GM19351 (cell line): ENCODE measurements around the gene LMAN2.

Experiments
- ATAC-seq: cut with Tn5 transposase; IDR thresholded peaks from one replicate; pipeline ENCODE4 v1.9.1; 2021; ENCODE audit warnings: mild to moderate bottlenecking, moderate library complexity; ENCODE audit not compliant: unreplicated experiment

Gene LMAN2

DNA sequence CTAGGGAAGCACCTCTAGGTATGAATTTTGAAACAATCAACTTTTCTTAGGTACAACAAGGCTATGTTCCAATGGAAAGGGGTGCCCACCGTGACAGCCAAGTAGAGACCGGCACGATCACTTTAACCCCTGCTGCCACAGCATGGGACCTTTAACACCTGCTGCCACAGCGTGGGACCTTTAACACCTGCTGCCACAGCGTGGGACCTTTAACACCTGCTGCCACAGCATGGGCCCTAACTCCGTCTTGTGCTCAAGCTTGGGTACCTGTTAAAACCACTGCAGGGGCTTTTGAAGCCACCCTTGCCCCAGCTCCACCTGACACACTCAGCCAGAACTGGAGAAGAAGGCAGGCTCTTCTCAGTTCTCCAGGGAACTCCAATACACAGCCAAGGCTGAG is 21.6 kb downstream of the LMAN2 start:
- no peak for ATAC-seq

DNA sequence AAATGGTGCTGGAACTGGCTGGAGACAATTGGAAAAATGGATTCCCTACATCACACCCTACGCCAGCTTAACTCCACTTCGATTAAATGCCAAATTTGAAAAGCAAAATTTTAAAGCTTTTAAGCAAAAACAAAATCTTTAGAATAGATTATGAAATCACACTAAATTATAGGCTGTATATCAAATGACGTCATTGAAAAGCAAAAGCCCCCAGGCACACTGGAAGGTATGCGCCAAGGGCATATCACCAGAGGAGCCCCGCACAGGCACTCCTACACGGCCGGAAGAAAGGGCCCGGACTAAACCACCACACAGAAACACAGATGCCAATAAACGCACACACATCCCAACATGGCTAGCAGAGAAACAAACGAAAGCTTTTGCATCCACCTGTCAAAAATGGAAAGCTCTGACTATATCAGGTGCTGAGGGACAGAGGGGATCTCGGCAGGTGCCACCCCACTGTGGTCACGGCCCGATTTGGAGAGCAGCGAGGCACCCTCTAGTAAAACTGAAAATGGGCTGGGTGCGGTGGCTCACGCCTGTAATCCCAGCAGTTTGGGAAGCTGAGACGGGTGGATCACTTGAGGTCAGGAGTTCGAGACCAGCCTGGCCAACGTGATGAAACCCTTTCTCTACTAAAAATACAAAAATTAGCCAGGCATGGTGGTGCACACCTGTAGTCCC is 22.8 kb downstream of the LMAN2 start:
- ATAC-seq: no peak

DNA sequence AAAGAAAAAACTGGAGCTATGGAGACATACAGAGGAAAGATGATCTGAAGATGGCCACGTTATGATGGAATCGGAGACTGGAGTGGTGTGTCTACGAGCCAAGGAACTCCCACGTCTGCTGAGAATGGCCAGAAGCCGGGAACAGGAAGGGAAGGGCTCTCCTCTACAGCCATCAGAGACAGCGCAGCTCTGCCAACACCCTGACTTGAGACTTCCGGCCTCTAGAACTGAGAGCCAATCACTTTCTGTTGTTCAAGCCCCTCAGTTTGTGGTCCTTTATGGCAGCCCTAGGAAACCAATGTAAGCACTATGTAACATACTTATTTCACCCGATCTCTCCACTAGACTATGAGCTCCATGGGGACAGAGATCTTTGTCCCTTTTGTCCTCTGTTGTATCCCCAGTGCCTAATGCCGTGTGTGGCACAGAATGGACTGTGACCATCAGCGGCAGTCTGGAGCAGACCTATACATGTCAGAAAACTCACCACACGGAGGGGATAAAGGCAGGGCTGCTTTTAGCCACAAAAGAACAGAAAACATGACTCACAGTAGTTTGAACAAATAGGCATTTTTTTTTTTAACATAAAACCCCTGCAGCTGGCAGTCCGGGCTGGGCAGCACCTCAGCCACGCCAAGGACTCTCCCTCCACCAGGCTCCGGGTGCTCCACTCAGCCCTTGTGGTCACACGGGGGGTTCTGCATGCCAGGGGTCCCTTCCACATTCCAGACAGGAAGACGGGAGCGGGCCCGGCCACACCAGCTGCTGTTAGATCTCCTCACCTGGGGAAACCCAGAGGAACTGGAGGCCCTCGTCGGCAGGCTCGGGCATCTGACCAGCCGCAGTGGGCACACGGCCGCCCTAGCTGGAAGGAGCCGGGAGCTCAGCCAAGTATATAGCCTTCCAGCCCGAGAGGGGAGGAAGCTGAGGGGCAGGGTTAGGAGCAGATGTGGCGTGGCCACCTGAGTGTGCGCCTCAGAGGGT is 23.6 kb downstream of the LMAN2 start:
- ATAC-seq: no peak

DNA sequence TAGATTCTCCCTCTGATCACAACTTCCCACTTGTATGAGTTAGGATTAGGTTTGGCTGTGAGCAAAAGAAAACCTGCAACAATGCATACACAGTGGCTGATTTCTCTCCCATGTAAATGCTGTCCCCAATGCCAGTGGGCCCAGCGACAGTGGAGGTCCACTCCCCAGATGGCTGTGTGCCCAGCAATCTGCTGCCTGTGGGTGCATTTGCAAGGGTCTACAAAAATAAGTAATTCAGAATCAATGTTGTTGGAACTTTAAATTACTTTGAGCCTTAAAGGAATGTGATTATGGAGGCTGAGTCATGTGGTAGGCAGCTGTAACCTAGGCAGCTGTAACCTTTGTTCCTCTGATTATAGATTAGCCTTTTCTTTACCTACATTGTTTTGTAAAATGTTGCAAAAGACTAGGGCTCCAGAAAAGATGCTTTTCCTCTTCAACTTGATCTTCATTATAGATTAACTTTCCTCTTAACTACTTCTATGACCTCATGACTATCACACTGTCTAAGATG is 25.5 kb downstream of the LMAN2 start:
- no peak for ATAC-seq

DNA sequence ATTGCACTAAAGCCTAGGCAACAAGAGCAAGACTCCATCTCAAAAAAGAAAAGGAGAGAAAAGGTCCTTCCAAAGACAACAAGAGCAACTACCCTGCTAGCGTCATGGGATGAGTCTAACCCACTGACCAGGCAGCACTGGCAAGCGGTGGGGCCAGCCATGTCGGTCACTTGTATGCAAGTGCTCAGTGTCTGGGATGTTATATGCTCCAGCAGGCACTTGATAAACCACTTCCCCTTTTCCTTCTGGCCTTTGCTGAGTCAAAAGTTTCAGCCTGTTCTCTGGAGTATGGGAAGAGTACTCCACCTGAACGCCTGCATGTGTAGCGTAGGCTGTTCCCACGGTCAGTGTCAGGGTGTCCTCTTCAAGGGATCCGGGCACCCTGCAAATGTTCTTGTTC is 30.6 kb downstream of the LMAN2 start:
- no peak for ATAC-seq

DNA sequence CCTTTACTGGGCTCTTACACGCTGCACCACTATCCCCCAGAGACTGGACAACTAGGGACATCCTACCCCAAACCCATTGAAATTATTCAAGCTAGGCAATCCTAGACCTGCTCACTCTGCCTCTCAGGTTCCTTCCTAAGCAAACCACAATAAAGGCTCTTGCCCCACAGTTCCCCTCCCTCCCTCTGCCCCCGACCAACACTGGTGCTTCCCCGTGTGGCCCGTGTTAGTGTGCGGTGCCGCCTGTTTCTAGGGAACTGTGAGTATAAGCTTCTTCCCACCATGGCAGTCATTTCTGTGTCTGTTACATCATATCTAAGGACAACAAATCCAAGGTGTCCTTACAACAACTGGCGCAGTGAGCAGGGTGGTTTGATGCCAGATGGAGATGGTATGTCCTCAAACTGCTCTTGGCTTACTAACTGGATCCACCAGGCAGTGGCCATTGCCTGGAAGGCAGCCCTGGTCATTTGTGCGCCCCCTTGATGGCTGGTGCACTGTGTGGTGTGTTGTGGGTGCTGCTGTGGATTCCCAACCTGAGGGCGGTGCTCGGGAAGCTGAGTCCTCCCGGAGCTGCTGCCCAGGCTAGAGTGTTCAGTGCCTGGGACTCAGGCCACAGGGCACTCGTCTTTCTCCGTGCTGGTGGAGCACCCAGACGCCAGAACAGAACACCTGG is 31.4 kb downstream of the LMAN2 start:
- ATAC-seq: no peak

DNA sequence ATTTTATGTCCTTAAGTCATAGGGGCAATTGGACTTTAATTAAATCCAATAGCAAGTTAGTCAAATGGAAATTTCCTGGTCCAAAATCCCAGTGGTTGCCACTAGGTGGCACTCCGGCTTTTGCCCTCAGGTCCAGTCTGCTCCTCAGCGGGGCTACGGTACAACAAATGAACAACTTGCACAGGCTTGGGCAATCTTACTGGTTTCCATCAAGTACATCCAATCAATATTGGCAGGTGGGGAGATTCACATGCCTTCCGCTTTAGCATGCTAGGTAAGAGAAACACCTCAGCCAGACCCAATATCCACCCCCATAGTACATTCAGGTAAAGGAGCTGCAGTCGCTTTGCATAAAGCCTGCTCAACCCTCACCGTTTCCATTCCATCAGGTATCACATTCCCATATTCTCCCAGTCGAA is 33.5 kb downstream of the LMAN2 start:
- ATAC-seq: no peak

DNA sequence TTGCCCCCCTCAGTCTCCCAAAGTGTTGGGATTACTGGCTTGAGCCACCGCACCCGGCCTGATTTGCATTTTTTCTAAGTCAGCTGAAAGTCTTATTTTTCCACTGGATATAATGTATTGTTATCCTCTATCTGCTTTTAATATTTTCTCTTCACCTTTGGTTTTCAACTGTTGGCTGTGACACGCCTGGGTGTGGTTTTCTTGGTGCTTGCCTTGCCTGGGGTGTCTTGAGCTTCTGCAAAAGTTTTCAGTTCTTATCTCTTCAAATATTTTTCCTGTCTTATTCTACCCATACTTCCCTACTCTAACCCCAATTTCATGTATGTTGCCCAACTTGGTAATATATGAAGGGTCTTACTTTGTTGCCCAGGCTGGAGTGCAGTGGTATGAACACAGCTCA is 35.5 kb downstream of the LMAN2 start:
- no peak for ATAC-seq

DNA sequence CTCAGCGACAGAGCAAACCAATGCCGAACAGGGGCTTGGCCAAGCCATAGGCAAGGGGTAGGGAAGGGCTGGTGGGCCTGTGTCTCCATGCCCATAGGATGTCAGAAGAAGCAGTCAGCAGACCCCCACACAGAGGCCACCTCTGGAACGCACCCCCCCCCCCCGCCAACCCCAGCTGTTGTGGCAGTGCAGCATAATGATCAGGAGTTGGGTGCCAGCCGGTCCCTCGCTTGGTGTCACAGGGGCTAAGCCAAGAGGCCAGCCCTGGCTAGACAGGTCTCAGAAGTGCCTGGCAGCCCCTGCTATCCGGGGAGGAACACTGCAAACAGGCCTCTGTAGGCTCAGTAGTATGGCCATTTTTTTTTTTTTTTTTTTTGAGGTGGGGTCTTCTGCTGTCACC is 36.1 kb downstream of the LMAN2 start:
- no peak for ATAC-seq

DNA sequence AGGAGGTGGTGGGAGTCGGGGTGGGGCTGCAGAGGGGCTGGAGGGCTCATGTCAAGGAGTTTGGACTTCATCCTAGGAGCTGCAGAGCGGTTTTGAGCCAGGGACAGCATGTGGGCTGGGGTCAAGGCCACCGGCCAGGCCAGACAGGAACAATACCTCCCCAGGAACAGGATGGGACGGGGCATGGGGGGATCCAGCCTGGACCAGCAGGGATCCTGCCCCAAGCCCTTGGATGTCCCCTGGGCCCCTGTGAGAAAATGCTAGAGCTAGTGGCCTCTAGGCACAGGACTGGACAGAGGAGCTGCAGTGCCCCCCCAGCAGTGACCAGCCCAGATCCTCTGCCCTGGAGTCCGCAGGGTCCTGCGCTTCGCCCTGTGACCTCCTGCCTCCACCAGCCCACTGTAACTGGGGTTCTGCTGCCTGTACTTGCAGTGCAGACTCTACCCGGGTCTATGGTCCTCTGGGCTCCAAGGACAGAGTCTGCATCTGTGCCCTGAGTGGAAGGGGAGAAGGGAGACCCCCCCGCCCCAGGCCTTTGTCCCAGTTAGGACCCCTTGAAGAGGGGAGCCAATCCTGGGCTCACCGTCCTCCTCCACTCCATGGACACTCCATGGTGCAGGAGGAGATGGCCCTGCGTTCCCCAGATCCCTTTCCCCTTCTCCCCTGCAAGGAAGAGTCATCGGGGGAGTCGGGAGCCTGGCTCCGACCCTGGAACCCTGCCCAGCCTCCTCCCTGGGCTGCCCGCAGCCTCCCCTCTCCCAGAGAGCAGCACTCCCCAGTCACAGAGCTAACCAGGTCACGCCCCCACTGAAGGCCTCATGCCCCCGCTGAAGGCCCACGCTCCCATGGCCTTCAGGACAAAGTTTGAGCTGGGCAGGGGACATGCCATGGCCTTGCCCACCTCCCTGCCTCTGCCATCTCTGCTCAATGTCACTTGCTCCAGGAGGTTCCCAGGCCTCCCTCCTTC is 36.8 kb downstream of the LMAN2 start:
- no peak for ATAC-seq

DNA sequence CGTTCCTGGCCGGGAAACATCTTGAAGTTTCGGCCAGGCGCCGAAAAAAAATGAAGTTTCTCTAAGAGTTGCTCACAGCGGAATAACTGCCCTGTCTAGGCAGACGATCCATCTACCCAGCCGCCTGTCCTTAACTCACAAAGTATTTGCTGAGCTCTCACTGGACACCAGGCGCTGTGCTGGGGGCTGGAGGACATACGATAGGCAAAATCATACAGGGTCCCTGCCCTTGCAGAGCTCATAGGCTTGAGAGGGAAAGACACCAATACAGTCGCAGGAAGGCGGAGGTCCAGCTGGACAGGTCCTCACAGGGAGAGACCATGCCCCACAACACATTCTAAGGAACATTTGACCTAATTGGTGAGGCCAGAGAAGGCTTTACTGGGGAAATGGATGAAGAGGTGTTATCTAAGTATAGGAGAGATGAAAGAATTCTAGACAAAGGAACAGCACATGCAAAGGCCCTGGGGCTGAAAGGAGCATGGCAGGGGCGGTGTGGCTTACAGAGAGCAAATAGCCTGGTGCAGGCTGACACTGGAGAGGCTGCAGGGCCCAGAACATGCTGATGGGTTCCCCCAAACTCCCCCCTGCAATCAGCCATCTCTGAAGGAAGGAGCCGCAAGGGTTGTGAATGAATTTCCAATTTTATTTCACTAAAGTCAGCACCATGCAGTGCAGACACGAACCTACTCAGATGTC is 37.8 kb downstream of the LMAN2 start:
- ATAC-seq: no peak

DNA sequence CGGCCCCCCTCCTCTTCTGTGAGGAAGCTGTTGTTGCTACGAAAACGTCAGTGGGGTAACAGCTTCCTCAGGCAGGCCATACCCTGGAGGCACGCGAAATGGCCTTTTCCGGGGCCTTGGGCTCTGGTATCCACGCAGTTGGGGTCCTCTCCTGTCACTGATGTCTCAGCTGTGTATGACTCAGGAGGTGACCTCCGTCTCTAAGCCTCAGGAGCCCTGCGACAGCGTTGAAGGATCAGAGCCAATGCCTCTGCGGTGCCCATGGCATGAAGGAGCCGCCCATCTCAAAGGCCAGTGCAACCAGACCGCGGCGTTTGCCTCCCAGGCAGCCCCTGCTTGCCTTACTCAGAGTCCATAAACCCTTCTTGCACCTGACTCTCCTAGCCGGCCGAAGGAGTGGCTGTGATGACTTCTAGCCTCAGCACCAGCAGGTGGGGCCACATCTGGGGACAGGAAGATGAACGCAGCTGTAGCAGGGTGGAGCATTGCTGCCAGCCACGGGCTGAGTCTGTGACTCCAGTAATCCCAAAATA is 38.8 kb downstream of the LMAN2 start:
- ATAC-seq: peak; percentile 31

DNA sequence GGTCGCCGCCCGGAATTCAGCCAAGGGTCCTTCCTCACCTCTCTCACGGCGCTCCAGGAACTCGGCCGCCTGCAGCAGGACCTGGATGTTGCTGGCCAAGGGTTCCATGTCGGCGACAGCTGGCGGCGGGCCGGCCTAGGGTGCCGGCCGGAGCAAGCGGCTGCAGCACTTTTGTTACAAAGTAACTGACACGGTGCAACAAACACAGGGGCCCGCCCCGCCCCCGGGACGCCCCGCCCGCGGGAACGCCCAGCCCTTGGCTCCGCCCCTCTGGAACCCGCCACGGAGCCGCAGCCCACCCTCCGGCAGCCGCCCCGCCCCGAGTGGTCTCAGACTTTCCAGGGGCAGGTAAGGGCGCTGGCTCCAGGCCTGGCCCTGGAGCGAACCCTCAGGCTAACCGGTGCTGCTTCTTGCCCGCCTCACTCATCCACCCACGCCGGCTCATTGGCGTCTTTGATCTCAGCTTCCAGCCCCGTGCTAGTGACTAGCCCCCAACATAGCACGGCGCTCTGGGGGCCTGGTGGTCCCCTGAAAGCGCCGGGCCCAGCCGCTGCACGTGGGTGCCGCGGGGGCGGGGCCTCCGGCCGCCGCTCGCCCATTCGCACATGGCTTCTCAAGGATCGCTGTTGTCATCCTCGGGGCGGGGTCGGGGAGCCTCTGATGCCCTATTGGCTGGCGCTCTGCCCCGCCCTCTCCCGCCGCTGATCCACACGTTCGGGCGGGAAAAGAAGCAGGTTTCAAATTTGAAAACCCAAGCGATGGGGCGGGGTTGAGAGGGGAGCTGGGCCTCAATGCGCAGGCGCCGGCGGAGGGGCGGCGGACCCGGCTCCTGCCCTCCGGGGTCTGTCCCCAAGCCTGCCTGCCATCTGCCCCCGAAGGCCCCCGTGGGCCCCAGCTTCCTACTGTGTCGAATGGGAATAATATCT is 39.5 kb downstream of the LMAN2 start, which contains the start of gene MXD3:
Gene MXD3 (minus strand): TSS at position 176 of the 926 bp plus-strand sequence. CDS start 68 bp downstream, at position 108.
- peak; percentile 72 for ATAC-seq

DNA sequence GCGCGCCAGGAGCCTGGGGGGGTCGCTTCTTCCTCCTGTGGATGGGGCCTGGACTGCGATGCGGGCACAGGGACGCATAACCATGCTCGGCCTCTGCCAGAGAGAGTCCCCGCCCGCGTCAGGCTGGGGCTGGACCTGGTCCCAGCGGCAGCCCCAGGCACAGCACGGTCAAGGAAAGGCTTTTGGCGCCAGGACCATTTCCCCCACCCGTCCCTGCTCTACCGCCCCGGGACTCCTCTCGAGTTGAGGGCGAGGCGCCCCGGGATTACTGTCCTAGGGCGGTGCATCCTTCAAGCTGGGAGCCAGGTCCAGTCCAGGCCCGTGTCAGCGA is 40.1 kb downstream of the LMAN2 start:
- peak; percentile 1 for ATAC-seq

DNA sequence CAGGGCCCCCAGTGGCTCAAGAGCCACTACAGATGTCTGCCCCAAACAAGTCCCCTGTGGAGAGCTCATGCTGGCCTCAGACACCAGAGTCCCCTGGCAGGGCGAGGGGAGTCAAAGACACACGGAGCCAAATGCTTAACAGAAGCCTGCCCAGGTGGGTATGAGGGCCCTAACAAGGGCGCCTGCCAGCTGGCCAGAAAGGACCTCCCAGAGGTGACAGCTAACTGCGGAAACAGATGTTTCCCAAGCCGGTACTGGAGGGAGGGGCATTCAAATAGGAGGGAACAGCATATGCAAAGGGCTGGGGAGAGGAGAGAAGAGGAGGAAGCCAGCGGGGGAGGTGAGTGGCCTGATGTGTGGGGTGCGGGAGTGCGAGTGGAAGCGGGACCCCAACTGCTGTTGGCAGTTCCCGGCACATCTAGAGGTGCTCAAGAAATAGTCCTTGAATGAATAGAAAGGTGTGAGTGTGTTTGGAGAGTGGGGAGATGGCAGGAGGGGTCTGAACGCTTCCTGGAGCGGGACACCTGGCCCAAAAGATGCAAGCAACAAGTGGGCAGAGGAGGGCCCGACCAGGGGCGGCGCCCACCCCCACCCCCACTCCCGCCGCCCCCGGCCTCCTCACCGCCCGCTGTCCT is 40.6 kb downstream of the LMAN2 start:
- ATAC-seq: no peak

DNA sequence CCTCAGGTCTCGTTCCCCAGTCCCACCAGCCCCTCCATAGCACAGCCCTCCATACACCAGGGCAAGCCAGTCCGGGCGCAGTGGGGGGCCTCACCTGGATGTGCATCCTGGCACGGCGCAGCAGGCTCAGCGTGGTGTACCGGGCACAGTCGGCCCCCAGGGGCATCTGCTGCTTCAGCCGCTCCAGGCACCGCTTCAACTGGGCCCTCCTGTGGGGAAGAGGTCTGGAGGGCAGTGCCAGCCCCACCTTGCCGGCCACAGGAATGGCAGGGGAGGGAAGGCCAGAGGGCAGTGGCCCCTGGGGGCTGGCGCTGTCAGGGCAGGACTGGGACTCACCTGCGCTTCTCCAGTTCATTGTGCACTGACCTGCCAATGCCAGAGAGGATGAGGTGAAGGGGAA is 41.1 kb downstream of the LMAN2 start:
- no peak for ATAC-seq

DNA sequence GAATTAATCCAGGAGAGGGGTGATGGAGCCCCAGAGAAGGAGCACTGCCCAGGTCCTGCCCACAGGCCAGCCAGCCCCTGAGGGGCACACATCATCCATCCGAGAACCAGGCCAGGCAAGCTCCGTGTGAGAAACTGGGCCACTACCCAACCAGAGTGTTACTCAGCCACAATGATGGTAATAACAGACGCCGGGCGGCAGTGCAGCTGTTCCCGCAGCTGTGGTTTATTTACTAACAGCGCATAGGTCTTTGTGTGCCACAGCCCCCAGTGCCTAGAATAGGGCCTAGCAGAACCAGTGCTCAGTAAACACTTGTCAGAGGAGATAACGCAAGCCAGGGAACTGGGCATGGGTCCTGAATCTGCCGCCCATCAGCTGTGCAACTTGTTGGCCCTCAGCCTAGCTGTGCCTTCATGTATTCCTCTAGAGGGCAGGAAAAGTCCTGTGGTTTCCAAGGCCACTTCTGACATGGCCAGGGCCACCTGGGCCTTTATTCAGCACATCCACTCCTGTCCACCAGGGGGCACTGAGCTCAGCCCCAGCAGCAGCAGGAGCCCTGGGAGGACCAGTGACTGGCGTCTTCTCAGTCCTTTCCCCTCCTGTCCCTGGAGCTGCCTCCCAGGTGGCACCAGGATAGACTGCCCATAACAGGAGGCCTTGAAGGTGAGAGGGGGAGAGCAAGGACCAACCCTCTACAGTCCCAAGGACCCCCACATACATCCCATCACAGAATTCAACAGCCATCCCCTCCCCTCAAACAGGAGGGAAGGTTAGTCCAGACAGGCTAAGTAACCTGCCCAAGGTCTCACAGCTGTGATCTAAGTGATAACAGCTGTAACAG is 41.9 kb downstream of the LMAN2 start:
- no peak for ATAC-seq
